BE2C (cell line): ENCODE measurements around the gene ERVFRD-1.
"Not testable (repeated sequence)": the region's sequence is repeated elsewhere in the genome, so short reads cannot be mapped to it uniquely, and the experiment has no call there.

Experiments
- DNase-seq: peaks from one replicate; pipeline ENCODE4 v3.0.0-alpha.2; 2020
- H3K27me3 ChIP-seq: fragments of 250-450 bp; sonication (Bioruptor Pico); 2 replicates; pipeline ENCODE4 v1.5.1; 2020; ENCODE audit warnings: mild to moderate bottlenecking
- H3K36me3 ChIP-seq: fragments of 250-450 bp; sonication (Bioruptor Pico); 2 replicates; pipeline ENCODE4 v1.5.1; 2020; ENCODE audit warnings: mild to moderate bottlenecking
- H3K4me1 ChIP-seq: fragments of 250-450 bp; sonication (Bioruptor Pico); 2 replicates; pipeline ENCODE4 v1.5.1; 2020
- H3K4me3 ChIP-seq: 2 replicates; pipeline ENCODE4 v1.5.1; 2011; ENCODE audit warnings: low read depth, low read length
- H3K9me3 ChIP-seq: fragments of 250-450 bp; sonication (Bioruptor Pico); 2 replicates; pipeline ENCODE4 v1.5.1; 2020
- TF ChIP-seq, protein P1 (sequence below): IDR thresholded peaks from 2 replicates; pipeline ENCODE4 v1.5.1; 2012; ENCODE audit warnings: mild to moderate bottlenecking, low read depth, low read length

The ERVFRD-1 gene

DNA sequence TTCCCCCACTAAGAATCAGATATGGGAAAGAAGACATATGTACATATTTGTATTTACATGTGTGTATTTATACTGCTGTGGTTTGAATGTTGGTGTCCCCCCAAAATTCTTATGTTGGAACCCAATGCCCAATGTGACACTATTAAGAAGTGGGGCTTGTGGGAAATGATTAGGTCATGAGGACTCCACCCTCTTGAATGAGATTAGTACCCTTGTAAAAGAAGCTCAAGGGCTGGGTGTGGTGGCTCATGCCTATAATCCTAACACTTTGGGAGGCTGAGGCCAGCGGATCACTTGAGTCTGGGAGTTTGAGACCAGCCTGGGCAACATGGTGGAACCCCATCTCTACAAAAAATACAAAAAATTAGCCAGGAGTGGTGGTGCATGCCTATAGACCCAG lies 21.8 kb downstream of the ERVFRD-1 start:
- Histone ChIP-seq H3K4me3 (no peak overlapping the region), H3K4me1 (no peaks in the 10 kb centered on the region), H3K9me3 (no peaks in the 10 kb centered on the region), H3K36me3 (0 out of 2 replicates have a peak, but pooled peaks cover 3% of the 10 kb centered on the region), H3K27me3 (no peaks in the 10 kb centered on the region)
- no peak for DNase-seq
- TF ChIP-seq, protein P1, sequence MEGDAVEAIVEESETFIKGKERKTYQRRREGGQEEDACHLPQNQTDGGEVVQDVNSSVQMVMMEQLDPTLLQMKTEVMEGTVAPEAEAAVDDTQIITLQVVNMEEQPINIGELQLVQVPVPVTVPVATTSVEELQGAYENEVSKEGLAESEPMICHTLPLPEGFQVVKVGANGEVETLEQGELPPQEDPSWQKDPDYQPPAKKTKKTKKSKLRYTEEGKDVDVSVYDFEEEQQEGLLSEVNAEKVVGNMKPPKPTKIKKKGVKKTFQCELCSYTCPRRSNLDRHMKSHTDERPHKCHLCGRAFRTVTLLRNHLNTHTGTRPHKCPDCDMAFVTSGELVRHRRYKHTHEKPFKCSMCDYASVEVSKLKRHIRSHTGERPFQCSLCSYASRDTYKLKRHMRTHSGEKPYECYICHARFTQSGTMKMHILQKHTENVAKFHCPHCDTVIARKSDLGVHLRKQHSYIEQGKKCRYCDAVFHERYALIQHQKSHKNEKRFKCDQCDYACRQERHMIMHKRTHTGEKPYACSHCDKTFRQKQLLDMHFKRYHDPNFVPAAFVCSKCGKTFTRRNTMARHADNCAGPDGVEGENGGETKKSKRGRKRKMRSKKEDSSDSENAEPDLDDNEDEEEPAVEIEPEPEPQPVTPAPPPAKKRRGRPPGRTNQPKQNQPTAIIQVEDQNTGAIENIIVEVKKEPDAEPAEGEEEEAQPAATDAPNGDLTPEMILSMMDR, result no peak

DNA sequence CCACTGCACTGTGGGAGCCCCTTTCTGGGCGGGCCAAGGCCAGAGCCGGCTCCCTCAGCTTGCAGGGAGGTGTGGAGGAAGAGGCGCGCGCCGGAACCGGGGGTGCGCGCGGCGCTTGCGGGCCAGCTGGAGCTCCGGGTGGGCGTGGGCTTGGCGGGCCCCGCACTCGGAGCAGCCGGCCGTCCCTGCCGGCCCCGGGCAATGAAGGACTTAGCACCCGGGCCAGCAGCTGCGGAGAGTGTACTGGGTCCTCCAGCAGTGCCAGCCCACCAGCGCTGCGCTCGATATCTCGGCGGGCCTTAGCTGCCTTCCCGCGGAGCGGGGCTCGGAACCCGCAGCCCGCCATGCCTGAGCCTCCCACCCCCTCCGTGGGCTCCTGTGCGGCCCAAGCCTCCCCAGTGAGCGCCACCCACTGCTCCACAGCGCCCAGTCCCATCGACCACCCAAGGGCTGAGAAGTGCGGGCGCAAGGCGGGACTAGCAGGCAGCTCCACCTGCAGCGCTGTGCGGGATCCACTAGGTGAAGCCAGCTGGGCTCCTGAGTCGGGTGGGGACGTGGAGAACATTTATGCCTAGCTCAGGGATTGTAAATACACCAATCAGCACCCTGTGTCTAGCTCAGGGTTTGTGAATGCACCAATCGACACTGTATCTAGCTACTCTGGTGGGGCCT lies 24.2 kb downstream of the ERVFRD-1 start:
- not testable (repeated sequence) for H3K27me3 ChIP-seq, H3K9me3 ChIP-seq, H3K4me1 ChIP-seq, DNase-seq, H3K4me3 ChIP-seq, H3K36me3 ChIP-seq

DNA sequence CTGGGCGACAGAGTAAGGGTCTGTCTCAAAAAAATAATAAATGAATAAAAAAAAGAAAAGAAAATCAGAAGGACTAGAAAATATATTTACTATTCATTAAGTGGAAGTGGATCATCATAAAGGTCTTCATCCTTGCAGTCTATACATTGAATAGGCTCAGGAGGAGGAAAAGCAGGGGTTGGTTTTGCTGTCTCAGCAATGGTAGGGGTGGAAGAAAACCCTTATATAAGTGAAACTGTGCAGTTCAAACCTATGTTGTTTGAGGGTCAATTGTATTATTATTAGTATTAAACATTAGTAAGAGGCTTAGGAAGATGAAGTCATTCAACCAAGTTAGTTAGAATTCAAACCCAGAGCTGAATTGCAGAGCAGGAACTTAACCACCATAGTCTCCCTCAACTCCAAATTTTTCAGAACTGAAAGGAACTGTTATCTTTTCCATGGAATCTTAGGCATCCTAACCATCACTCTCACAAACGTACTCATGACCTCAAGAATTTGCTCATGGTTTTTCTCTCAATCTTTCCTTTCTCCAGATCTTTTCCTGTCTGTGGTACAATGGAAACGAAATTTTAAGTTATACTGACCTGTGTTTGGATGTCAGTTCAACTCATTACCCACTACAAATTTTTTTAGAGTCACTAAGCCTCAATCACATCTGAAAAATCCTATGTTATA lies 25.6 kb downstream of the ERVFRD-1 start:
- TF ChIP-seq, protein P1, result no peak
- H3K36me3 ChIP-seq, result no peaks in the 10 kb centered on the region
- no peak for DNase-seq
- no peaks in the 10 kb centered on the region for H3K9me3 ChIP-seq
- no peaks in the 10 kb centered on the region for H3K4me1 ChIP-seq
- H3K4me3 ChIP-seq, result no peak overlapping the region
- no peaks in the 10 kb centered on the region for H3K27me3 ChIP-seq

DNA sequence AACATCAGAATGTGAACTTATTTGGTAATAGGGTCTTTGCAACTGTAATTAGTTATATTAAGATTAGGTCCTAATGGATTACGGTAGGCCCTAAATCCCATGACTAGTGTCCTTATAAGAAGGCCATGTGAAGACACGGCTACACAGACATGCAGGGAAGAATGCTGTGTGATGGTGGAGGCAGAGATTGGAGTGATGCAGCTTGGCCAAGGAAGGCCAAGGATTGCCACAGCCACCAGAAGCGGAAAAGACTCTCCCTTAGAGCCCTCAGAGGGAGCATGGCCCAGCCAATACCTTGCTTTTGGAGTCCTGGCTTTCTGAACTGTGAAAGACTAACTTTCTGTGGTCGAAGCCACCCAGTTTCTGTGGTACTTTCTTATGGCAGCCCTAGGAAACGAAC lies 27.6 kb downstream of the ERVFRD-1 start:
- Histone ChIP-seq H3K4me1 (no peaks in the 10 kb centered on the region), H3K27me3 (no peaks in the 10 kb centered on the region), H3K9me3 (no peaks in the 10 kb centered on the region), H3K36me3 (no peaks in the 10 kb centered on the region), H3K4me3 (no peak overlapping the region)
- no peak for DNase-seq
- TF ChIP-seq, protein P1, result no peak

DNA sequence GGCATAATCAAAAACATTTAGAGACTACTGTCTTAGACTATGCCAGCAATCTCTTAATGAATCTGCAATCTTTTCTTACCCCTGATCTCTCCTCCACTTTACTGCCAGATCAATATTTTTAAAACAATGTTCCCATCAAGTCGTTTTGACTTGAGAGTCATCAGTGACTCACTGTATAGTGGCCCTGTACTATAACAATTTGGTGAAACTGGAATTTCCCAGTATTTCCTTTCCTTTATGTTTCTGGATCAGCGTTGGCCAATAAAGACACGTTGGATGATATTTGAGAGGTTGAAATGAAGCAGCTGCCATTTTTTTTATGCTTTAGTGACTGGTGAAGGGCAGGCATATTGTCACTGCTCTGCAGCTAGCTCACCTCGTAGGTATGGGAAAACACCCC lies 28.0 kb downstream of the ERVFRD-1 start:
- Histone ChIP-seq H3K9me3 (no peaks in the 10 kb centered on the region), H3K36me3 (no peaks in the 10 kb centered on the region), H3K4me1 (no peaks in the 10 kb centered on the region), H3K4me3 (no peak overlapping the region), H3K27me3 (no peaks in the 10 kb centered on the region)
- TF ChIP-seq, protein P1, result no peak
- DNase-seq, result no peak

DNA sequence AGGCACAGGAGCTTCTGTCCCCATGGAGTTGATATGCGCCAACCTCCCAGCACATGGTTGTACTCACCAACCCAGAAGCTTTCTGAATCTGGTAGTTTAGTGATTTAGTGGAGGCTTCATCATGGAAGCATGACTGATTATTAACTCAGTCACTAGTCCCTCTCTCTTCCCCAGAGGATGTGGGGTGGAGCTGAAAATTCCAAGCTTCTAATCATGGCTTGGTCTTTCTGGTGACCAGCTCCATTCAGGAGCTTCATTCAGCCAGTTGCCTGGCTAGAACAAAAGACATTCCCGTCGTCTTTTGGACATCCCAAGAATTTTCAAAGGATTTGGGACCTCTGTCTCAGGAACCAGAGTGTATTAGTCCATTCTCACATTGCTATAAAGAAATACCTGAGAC lies 31.2 kb downstream of the ERVFRD-1 start:
- H3K4me1 ChIP-seq, result no peaks in the 10 kb centered on the region
- no peaks in the 10 kb centered on the region for H3K36me3 ChIP-seq
- TF ChIP-seq, protein P1, result no peak
- no peak overlapping the region for H3K4me3 ChIP-seq
- no peaks in the 10 kb centered on the region for H3K9me3 ChIP-seq
- DNase-seq, result no peak
- no peaks in the 10 kb centered on the region for H3K27me3 ChIP-seq
